HepG2 (cell line): ENCODE data around the gene GRID1. TPM values are rescaled to one million over a fixed set of nuclear protein-coding genes. Genes with fewer than 3 reads are reported as not detected.

Experiments
- ARNT ChIP-seq: fragments of 450-650 bp; IDR thresholded peaks from 2 replicates; pipeline ENCODE4 v1.6.1; 2017
- CBX2 ChIP-seq, 2 experiments: fragments of 200-600 bp in 1 of 2; sonication (generic); formaldehyde crosslinking in 1 of 2; IDR thresholded peaks; 2 replicates each; pipeline versions ENCODE4 v1.7.0 to v1.8.1; 2018 to 2022; ENCODE audit warnings: low read depth in 2 of 2, low read length in 1 of 2, mild to moderate bottlenecking in 1 of 2, missing genetic modification reagents in 1 of 2
- DNMT1 ChIP-seq: sonication (generic); formaldehyde crosslinking; IDR thresholded peaks from 2 replicates; pipeline ENCODE4 v1.5.1; 2020; ENCODE audit warnings: mild to moderate bottlenecking, missing genetic modification reagents
- ETV5 ChIP-seq: IDR thresholded peaks from 2 replicates; pipeline ENCODE4 v1.6.1; 2018; ENCODE audit warnings: missing biosample characterization, missing genetic modification reagents, inconsistent platforms, borderline replicate concordance
- HOXA7 ChIP-seq: sonication (generic); formaldehyde crosslinking; IDR thresholded peaks from 2 replicates; pipeline ENCODE4 v1.8.1; 2022; ENCODE audit warnings: mild to moderate bottlenecking, missing genetic modification reagents, moderate library complexity
- HOXD1 ChIP-seq: sonication (generic); formaldehyde crosslinking; IDR thresholded peaks from 2 replicates; pipeline ENCODE4 v1.5.0; 2020; ENCODE audit warnings: missing genetic modification reagents
- NFE2 ChIP-seq: sonication (generic); formaldehyde crosslinking; IDR thresholded peaks from 2 replicates; pipeline ENCODE4 v1.4.0; 2020; ENCODE audit warnings: missing genetic modification reagents
- PAF1 ChIP-seq: IDR thresholded peaks from 2 replicates; pipeline ENCODE4 v1.6.1; 2016; ENCODE audit warnings: missing genetic modification reagents, missing compliant biosample characterization
- RAD21 ChIP-seq: fragments of 450-650 bp; formaldehyde crosslinking; IDR thresholded peaks from 2 replicates; pipeline ENCODE4 v1.5.0; 2020; ENCODE audit warnings: mild to moderate bottlenecking
- SMAD3 ChIP-seq: sonication (generic); formaldehyde crosslinking; IDR thresholded peaks from 2 replicates; pipeline ENCODE4 v1.4.0; 2020; ENCODE audit warnings: missing genetic modification reagents
- STAG1 ChIP-seq: sonication (generic); formaldehyde crosslinking; IDR thresholded peaks from 2 replicates; pipeline ENCODE4 v1.4.0; 2020; ENCODE audit warnings: missing genetic modification reagents
- ZNF296 ChIP-seq: sonication (generic); formaldehyde crosslinking; conservative IDR thresholded peaks from 2 replicates; pipeline ENCODE4 v1.5.0; 2020; ENCODE audit warnings: mild to moderate bottlenecking, missing genetic modification reagents
- ZNF337 ChIP-seq: sonication (generic); formaldehyde crosslinking; IDR thresholded peaks from 2 replicates; pipeline ENCODE4 v1.5.1; 2020; ENCODE audit warnings: missing genetic modification reagents, low read depth, mild to moderate bottlenecking, borderline replicate concordance
- ZZZ3 ChIP-seq: sonication (generic); formaldehyde crosslinking; IDR thresholded peaks from 2 replicates; pipeline ENCODE4 v1.4.0; 2020; ENCODE audit warnings: missing genetic modification reagents, mild to moderate bottlenecking, borderline replicate concordance
- polyA plus RNA-seq, 8 experiments: library from polyadenylated mRNA; depleted of rRNA in 3 of 8; stranded (reverse) in 7 of 8; unstranded in 1 of 8; fragments of >200 nt; fragmentation: Illumina TruSeq in 4 of 8; extraction: Trizol in 4 of 8; gene quantifications; 2 replicates each; pipeline versions ENCODE4 v1.2.1 to v1.2.3, GENCODE V29; 2011 to 2016; ENCODE audit warnings: low read depth in 4 of 8, missing spikeins in 1 of 8, mixed read lengths in 1 of 8; ENCODE audit not compliant: insufficient read depth in 1 of 8
- total RNA-seq, 5 experiments: library from RNA; depleted of rRNA; stranded (reverse); fragments of >200 nt; fragmentation: Illumina TruSeq; extraction: Trizol; gene quantifications; 2 replicates each; pipeline ENCODE4 v1.2.3, GENCODE V29; 2016; ENCODE audit warnings: low read depth in 1 of 5
- TF ChIP-seq, protein P1 (sequence below): sonication (generic); formaldehyde crosslinking; conservative IDR thresholded peaks from 2 replicates; pipeline ENCODE4 v1.4.0; 2020; ENCODE audit warnings: missing genetic modification reagents
- TF ChIP-seq, protein P2 (sequence below): IDR thresholded peaks from 2 replicates; pipeline ENCODE4 v1.6.1; 2012; ENCODE audit warnings: low read length, improper control_type of control experiment
- TF ChIP-seq, protein P3 (sequence below): sonication (generic); formaldehyde crosslinking; IDR thresholded peaks from 2 replicates; pipeline ENCODE4 v1.4.0; 2020; ENCODE audit warnings: missing genetic modification reagents, borderline replicate concordance
- TF ChIP-seq, protein P4 (sequence below): sonication (generic); formaldehyde crosslinking; IDR thresholded peaks from 2 replicates; pipeline ENCODE4 v1.5.0; 2020; ENCODE audit warnings: missing genetic modification reagents
- TF ChIP-seq, protein P5 (sequence below), 2 experiments: sonication (generic) in 1 of 2; formaldehyde crosslinking in 1 of 2; IDR thresholded peaks; 2 replicates each; pipeline versions ENCODE4 v1.4.0 to v1.6.1; 2018 to 2020; ENCODE audit warnings: missing genetic modification reagents in 2 of 2, borderline replicate concordance in 1 of 2, low read depth in 1 of 2, mild to moderate bottlenecking in 1 of 2, missing biosample characterization in 1 of 2

The GRID1 gene
- total and polyA plus RNA-seq, 2 of the 13 experiments (the other 11 are each of a cell fraction or from before 2014, with no cell fraction given) = 0.05 TPM; not detected in 1

DNA sequence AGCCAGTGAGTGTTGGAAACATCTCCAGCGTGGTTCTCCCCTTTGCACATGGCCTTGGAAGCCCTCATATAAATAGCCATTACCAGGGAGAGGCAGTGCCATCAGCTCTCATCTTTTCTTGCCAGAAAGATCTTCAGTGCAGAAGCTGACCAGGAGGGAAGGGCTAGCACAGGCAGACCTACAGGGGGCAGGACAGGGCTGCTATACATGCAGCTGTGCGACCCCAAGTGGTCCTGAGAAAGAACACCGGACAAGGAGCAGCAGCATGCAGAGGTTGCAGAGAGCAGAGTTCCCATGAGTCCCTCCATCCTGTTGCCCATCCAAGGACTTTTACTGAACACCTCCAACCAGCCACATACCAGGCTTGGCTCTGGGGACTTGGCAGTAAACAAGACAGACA lies 17.1 kb downstream of the GRID1 start (continued):
- TF ChIP-seq CBX2 (IDR thresholded peaks at IDR 0.05; ENCODE audit: low read depth, low read length) (no peak), CBX2 (CRISPR knock-in tag; IDR thresholded peaks at IDR 0.05; ENCODE audit: low read depth) (no peak), HOXD1 (CRISPR knock-in tag) (no peak), ARNT (no peak), ZNF296 (no peak), DNMT1 (CRISPR knock-in tag) (no peak), ETV5 (CRISPR knock-in tag) (0 out of 2 replicates have a peak, but pooled peaks have one; percentile 28), NFE2 (CRISPR knock-in tag) (no peak), ZNF337 (no peak), PAF1 (CRISPR knock-in tag) (no peak), RAD21 (CRISPR knock-in tag) (peak; percentile 77), HOXA7 (CRISPR knock-in tag) (no peak), SMAD3 (CRISPR knock-in tag) (no peak), STAG1 (CRISPR knock-in tag) (peak; percentile 65), ZZZ3 (no peak)
- TF ChIP-seq, protein P1, sequence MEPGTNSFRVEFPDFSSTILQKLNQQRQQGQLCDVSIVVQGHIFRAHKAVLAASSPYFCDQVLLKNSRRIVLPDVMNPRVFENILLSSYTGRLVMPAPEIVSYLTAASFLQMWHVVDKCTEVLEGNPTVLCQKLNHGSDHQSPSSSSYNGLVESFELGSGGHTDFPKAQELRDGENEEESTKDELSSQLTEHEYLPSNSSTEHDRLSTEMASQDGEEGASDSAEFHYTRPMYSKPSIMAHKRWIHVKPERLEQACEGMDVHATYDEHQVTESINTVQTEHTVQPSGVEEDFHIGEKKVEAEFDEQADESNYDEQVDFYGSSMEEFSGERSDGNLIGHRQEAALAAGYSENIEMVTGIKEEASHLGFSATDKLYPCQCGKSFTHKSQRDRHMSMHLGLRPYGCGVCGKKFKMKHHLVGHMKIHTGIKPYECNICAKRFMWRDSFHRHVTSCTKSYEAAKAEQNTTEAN (CRISPR knock-in tag) = no peak
- TF ChIP-seq, protein P2, sequence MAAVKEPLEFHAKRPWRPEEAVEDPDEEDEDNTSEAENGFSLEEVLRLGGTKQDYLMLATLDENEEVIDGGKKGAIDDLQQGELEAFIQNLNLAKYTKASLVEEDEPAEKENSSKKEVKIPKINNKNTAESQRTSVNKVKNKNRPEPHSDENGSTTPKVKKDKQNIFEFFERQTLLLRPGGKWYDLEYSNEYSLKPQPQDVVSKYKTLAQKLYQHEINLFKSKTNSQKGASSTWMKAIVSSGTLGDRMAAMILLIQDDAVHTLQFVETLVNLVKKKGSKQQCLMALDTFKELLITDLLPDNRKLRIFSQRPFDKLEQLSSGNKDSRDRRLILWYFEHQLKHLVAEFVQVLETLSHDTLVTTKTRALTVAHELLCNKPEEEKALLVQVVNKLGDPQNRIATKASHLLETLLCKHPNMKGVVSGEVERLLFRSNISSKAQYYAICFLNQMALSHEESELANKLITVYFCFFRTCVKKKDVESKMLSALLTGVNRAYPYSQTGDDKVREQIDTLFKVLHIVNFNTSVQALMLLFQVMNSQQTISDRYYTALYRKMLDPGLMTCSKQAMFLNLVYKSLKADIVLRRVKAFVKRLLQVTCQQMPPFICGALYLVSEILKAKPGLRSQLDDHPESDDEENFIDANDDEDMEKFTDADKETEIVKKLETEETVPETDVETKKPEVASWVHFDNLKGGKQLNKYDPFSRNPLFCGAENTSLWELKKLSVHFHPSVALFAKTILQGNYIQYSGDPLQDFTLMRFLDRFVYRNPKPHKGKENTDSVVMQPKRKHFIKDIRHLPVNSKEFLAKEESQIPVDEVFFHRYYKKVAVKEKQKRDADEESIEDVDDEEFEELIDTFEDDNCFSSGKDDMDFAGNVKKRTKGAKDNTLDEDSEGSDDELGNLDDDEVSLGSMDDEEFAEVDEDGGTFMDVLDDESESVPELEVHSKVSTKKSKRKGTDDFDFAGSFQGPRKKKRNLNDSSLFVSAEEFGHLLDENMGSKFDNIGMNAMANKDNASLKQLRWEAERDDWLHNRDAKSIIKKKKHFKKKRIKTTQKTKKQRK = no peak
- TF ChIP-seq, protein P3, sequence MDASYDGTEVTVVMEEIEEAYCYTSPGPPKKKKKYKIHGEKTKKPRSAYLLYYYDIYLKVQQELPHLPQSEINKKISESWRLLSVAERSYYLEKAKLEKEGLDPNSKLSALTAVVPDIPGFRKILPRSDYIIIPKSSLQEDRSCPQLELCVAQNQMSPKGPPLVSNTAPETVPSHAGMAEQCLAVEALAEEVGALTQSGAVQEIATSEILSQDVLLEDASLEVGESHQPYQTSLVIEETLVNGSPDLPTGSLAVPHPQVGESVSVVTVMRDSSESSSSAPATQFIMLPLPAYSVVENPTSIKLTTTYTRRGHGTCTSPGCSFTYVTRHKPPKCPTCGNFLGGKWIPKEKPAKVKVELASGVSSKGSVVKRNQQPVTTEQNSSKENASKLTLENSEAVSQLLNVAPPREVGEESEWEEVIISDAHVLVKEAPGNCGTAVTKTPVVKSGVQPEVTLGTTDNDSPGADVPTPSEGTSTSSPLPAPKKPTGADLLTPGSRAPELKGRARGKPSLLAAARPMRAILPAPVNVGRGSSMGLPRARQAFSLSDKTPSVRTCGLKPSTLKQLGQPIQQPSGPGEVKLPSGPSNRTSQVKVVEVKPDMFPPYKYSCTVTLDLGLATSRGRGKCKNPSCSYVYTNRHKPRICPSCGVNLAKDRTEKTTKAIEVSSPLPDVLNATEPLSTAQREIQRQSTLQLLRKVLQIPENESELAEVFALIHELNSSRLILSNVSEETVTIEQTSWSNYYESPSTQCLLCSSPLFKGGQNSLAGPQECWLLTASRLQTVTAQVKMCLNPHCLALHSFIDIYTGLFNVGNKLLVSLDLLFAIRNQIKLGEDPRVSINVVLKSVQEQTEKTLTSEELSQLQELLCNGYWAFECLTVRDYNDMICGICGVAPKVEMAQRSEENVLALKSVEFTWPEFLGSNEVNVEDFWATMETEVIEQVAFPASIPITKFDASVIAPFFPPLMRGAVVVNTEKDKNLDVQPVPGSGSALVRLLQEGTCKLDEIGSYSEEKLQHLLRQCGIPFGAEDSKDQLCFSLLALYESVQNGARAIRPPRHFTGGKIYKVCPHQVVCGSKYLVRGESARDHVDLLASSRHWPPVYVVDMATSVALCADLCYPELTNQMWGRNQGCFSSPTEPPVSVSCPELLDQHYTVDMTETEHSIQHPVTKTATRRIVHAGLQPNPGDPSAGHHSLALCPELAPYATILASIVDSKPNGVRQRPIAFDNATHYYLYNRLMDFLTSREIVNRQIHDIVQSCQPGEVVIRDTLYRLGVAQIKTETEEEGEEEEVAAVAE = no peak
- TF ChIP-seq, protein P4, sequence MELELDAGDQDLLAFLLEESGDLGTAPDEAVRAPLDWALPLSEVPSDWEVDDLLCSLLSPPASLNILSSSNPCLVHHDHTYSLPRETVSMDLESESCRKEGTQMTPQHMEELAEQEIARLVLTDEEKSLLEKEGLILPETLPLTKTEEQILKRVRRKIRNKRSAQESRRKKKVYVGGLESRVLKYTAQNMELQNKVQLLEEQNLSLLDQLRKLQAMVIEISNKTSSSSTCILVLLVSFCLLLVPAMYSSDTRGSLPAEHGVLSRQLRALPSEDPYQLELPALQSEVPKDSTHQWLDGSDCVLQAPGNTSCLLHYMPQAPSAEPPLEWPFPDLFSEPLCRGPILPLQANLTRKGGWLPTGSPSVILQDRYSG (CRISPR knock-in tag) = no peak
- TF ChIP-seq, protein P5, sequence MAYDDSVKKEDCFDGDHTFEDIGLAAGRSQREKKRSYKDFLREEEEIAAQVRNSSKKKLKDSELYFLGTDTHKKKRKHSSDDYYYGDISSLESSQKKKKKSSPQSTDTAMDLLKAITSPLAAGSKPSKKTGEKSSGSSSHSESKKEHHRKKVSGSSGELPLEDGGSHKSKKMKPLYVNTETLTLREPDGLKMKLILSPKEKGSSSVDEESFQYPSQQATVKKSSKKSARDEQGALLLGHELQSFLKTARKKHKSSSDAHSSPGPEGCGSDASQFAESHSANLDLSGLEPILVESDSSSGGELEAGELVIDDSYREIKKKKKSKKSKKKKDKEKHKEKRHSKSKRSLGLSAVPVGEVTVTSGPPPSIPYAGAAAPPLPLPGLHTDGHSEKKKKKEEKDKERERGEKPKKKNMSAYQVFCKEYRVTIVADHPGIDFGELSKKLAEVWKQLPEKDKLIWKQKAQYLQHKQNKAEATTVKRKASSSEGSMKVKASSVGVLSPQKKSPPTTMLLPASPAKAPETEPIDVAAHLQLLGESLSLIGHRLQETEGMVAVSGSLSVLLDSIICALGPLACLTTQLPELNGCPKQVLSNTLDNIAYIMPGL (CRISPR knock-in tag; IDR thresholded peaks at IDR 0.05; ENCODE audit: borderline replicate concordance in 1 of 2, low read depth in 1 of 2) = 0 out of 4 replicates have a peak, but pooled peaks have one; percentile 46 to 50
